ENCODE results near the gene FXR1. TPM values are rescaled to one million over a fixed set of nuclear protein-coding genes. Genes with fewer than 3 reads are reported as not detected.

The FXR1 gene
- total and polyA plus RNA-seq, 4 donors, result 18.6 to 72.9 (median 46.6) TPM

DNA sequence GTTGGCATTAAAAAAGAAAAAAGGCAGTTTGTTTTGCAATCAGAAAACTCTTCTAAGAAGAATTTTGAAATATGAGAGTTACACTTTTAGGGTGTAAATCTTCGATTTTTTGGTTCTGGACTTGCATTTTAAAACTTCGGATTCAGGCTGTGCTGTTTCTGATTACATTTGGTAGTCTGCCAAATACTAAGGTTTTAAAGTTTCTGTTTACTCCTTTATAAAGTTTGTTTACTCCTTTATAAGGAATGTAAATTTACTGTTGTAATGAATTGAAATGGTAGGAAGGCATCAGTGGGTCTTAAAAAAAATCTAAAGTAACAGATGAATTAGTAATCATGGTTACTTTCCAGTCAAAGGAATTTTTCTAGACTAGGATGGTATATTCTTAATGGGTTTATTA is 14.1 kb downstream of the FXR1 start:
- Histone ChIP-seq H3K4me3 (ENCODE audit: low read depth in 1 of 3, low read length in 3 of 3) (no peak overlapping the region), H3K9me3 (ENCODE audit: control insufficient read depth in 4 of 4, low read length in 3 of 4) (no peaks in the 10 kb centered on the region), H3K9ac (ENCODE audit: low read depth in 1 of 2, low read length in 2 of 2) (no peak overlapping the region), H3K36me3 (ENCODE audit: control insufficient read depth in 4 of 4, insufficient read depth in 3 of 4, low read depth in 1 of 4, low read length in 3 of 4) (no peaks in the 10 kb centered on the region), H3K27ac (ENCODE audit: low read depth in 1 of 2, low read length in 2 of 2) (no peak overlapping the region), H3K4me1 (ENCODE audit: control insufficient read depth in 4 of 4, insufficient read depth in 4 of 4, low read length in 3 of 4) (peaks cover 0 to 20% (median 10%) of the 10 kb centered on the region in 4 donors), H3K27me3 (ENCODE audit: control insufficient read depth in 4 of 4, insufficient read depth in 4 of 4, low read length in 3 of 4) (no peaks in the 10 kb centered on the region)
- 41% methylated on average over 2 of the region's 2 CpGs for WGBS
- no peak for DNase-seq (ENCODE audit: low spot score)
- no peak for TF ChIP-seq FOXA2 (IDR thresholded peaks at IDR 0.05)
- TF ChIP-seq, protein P1, sequence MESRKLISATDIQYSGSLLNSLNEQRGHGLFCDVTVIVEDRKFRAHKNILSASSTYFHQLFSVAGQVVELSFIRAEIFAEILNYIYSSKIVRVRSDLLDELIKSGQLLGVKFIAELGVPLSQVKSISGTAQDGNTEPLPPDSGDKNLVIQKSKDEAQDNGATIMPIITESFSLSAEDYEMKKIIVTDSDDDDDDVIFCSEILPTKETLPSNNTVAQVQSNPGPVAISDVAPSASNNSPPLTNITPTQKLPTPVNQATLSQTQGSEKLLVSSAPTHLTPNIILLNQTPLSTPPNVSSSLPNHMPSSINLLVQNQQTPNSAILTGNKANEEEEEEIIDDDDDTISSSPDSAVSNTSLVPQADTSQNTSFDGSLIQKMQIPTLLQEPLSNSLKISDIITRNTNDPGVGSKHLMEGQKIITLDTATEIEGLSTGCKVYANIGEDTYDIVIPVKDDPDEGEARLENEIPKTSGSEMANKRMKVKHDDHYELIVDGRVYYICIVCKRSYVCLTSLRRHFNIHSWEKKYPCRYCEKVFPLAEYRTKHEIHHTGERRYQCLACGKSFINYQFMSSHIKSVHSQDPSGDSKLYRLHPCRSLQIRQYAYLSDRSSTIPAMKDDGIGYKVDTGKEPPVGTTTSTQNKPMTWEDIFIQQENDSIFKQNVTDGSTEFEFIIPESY (IDR thresholded peaks at IDR 0.05), result no peak
- no peak for TF ChIP-seq SP1 (IDR thresholded peaks at IDR 0.05)
- no peak for TF ChIP-seq FOXA1 (IDR thresholded peaks at IDR 0.05)
- no peak for TF ChIP-seq TAF1 (conservative IDR thresholded peaks at IDR 0.05)

DNA sequence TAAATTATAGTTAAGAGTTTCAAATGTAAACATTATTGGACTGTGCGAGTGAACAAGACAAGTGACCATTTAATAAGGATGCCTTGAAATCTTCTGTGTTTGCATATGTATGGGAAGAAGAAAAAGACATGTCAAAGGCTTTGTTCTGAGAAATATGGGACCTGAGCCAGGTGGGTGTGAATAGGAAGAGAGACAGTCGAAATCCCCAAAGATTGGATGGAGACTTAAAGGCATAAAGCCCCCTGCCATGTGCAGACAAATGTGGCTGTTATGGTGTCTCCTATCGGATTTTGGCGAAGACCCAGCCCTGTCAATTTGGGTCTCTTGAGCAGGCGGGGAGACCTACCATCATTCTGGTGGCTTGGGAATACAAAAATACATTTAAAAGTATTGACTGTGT is 16.9 kb downstream of the FXR1 start:
- no peak overlapping the region for H3K4me3 ChIP-seq (ENCODE audit: low read depth in 1 of 3, low read length in 3 of 3)
- H3K27me3 ChIP-seq (ENCODE audit: control insufficient read depth in 4 of 4, insufficient read depth in 4 of 4, low read length in 3 of 4), result no peaks in the 10 kb centered on the region
- WGBS, result 94% methylated on average over 5 of the region's 5 CpGs
- no peak overlapping the region for H3K27ac ChIP-seq (ENCODE audit: low read depth in 1 of 2, low read length in 2 of 2)
- H3K36me3 ChIP-seq (ENCODE audit: control insufficient read depth in 4 of 4, insufficient read depth in 3 of 4, low read depth in 1 of 4, low read length in 3 of 4), result no peaks in the 10 kb centered on the region
- peaks cover 0 to 20% (median 7%) of the 10 kb centered on the region in 4 donors for H3K4me1 ChIP-seq (ENCODE audit: control insufficient read depth in 4 of 4, insufficient read depth in 4 of 4, low read length in 3 of 4)
- H3K9ac ChIP-seq (ENCODE audit: low read depth in 1 of 2, low read length in 2 of 2), result no peak overlapping the region
- no peaks in the 10 kb centered on the region for H3K9me3 ChIP-seq (ENCODE audit: control insufficient read depth in 4 of 4, low read length in 3 of 4)
- no peak for DNase-seq (ENCODE audit: low spot score)
- TF ChIP-seq HNF4A (conservative IDR thresholded peaks at IDR 0.05) (no peak), HNF4G (IDR thresholded peaks at IDR 0.05) (no peak), FOXA1 (IDR thresholded peaks at IDR 0.05) (no peak), EGR1 (IDR thresholded peaks at IDR 0.05; ENCODE audit: low read depth in 2 of 2) (no peak), JUND (IDR thresholded peaks at IDR 0.05) (no peak), FOXA2 (IDR thresholded peaks at IDR 0.05) (no peak), YY1 (IDR thresholded peaks at IDR 0.05) (no peak), RXRA (IDR thresholded peaks at IDR 0.05) (no peak), GABPA (IDR thresholded peaks at IDR 0.05 in 1 of 2, conservative IDR thresholded peaks at IDR 0.05 in 1 of 2) (no peak), TAF1 (conservative IDR thresholded peaks at IDR 0.05) (no peak), SP1 (IDR thresholded peaks at IDR 0.05) (no peak), NR2F2 (IDR thresholded peaks at IDR 0.05) (no peak), RAD21 (IDR thresholded peaks at IDR 0.05) (no peak)
- TF ChIP-seq, protein P1 (IDR thresholded peaks at IDR 0.05), result no peak
- TF ChIP-seq, protein P2, sequence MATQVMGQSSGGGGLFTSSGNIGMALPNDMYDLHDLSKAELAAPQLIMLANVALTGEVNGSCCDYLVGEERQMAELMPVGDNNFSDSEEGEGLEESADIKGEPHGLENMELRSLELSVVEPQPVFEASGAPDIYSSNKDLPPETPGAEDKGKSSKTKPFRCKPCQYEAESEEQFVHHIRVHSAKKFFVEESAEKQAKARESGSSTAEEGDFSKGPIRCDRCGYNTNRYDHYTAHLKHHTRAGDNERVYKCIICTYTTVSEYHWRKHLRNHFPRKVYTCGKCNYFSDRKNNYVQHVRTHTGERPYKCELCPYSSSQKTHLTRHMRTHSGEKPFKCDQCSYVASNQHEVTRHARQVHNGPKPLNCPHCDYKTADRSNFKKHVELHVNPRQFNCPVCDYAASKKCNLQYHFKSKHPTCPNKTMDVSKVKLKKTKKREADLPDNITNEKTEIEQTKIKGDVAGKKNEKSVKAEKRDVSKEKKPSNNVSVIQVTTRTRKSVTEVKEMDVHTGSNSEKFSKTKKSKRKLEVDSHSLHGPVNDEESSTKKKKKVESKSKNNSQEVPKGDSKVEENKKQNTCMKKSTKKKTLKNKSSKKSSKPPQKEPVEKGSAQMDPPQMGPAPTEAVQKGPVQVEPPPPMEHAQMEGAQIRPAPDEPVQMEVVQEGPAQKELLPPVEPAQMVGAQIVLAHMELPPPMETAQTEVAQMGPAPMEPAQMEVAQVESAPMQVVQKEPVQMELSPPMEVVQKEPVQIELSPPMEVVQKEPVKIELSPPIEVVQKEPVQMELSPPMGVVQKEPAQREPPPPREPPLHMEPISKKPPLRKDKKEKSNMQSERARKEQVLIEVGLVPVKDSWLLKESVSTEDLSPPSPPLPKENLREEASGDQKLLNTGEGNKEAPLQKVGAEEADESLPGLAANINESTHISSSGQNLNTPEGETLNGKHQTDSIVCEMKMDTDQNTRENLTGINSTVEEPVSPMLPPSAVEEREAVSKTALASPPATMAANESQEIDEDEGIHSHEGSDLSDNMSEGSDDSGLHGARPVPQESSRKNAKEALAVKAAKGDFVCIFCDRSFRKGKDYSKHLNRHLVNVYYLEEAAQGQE (IDR thresholded peaks at IDR 0.05), result no peak
- TF ChIP-seq, protein P3, sequence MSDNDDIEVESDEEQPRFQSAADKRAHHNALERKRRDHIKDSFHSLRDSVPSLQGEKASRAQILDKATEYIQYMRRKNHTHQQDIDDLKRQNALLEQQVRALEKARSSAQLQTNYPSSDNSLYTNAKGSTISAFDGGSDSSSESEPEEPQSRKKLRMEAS (IDR thresholded peaks at IDR 0.05), result no peak
- TF ChIP-seq, protein P4, sequence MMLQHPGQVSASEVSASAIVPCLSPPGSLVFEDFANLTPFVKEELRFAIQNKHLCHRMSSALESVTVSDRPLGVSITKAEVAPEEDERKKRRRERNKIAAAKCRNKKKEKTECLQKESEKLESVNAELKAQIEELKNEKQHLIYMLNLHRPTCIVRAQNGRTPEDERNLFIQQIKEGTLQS (IDR thresholded peaks at IDR 0.05), result no peak
- TF ChIP-seq, protein P5, sequence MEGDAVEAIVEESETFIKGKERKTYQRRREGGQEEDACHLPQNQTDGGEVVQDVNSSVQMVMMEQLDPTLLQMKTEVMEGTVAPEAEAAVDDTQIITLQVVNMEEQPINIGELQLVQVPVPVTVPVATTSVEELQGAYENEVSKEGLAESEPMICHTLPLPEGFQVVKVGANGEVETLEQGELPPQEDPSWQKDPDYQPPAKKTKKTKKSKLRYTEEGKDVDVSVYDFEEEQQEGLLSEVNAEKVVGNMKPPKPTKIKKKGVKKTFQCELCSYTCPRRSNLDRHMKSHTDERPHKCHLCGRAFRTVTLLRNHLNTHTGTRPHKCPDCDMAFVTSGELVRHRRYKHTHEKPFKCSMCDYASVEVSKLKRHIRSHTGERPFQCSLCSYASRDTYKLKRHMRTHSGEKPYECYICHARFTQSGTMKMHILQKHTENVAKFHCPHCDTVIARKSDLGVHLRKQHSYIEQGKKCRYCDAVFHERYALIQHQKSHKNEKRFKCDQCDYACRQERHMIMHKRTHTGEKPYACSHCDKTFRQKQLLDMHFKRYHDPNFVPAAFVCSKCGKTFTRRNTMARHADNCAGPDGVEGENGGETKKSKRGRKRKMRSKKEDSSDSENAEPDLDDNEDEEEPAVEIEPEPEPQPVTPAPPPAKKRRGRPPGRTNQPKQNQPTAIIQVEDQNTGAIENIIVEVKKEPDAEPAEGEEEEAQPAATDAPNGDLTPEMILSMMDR (IDR thresholded peaks at IDR 0.05; ENCODE audit: low read depth, low read length, missing input control), result no peak
